GM13976 (cell line): ENCODE measurements around the gene DCDC2.
"Not testable (repeated sequence)": the region's sequence is repeated elsewhere in the genome, so short reads cannot be mapped to it uniquely, and the experiment has no call there.

Source experiments
- DNase-seq: peaks from one replicate; pipeline ENCODE4 v3.0.0; 2012; ENCODE audit warnings: low spot score
- CTCF ChIP-seq: IDR thresholded peaks from 2 replicates; pipeline ENCODE4 v1.5.1; 2012; ENCODE audit warnings: borderline replicate concordance, mild to moderate bottlenecking; ENCODE audit not compliant: insufficient read depth; ENCODE audit errors: extremely low read depth, missing control alignments, control extremely low read depth
- in situ Hi-C: fragments of 300-500 bp; cut with MboI; formaldehyde crosslinking; loops from one replicate; pipeline ENCODE4 v1.12.0; 2022; ENCODE audit warnings: low sequenced_read_pairs, mixed read lengths, inconsistent platforms; ENCODE audit not compliant: unreplicated experiment

Gene DCDC2

GRCh38 chr6:24283043-24283985 is 74.5 kb downstream of the DCDC2 start:
- in situ Hi-C loops, result loop anchor here (25.0 kb wide), 1 partner anchor 229 kb away; no protein-coding TSS in a partner anchor
- peak; percentile 42 for TF ChIP-seq CTCF
- peak; percentile 71 for DNase-seq

- no peak for DNase-seq
- in situ Hi-C loops, result loop anchor here (25.0 kb wide), 1 partner anchor 238 kb away; no protein-coding TSS in a partner anchor
- peak; percentile 45 for TF ChIP-seq CTCF
Measured at GRCh38 chr6:24274441-24275083, 83.3 kb downstream of the DCDC2 start.

GRCh38 chr6:24273096-24273870 is 84.6 kb downstream of the DCDC2 start:
- in situ Hi-C loops, result no loop called here
- no peak for DNase-seq
- no peak for TF ChIP-seq CTCF

GRCh38 chr6:24272553-24272952 is 85.3 kb downstream of the DCDC2 start:
- no peak for TF ChIP-seq CTCF
- DNase-seq, result no peak
- in situ Hi-C loops, result no loop called here

GRCh38 chr6:24272148-24272547 is 85.7 kb downstream of the DCDC2 start:
- in situ Hi-C loops, result no loop called here
- TF ChIP-seq CTCF, result no peak
- no peak for DNase-seq

GRCh38 chr6:24270011-24270410 is 87.8 kb downstream of the DCDC2 start:
- in situ Hi-C loops, result no loop called here
- DNase-seq, result no peak

GRCh38 chr6:24258214-24258613 is 99.6 kb downstream of the DCDC2 start:
- DNase-seq, in situ Hi-C loops: not testable (repeated sequence)

More at GRCh38 chr6:24270011-24270410, 87.8 kb downstream of the DCDC2 start:
- no peak for TF ChIP-seq CTCF
